Chondrocyte (in vitro differentiated cells): Measurements from ENCODE around the gene SGF29. TPM values are rescaled to one million over a fixed set of nuclear protein-coding genes. Genes with fewer than 3 reads are reported as not detected.
"Not testable (repeated sequence)": the region's sequence is repeated elsewhere in the genome, so short reads cannot be mapped to it uniquely, and the experiment has no call there.

Experiments
- DNase-seq: peaks from one replicate; pipeline ENCODE4 v3.0.0; 2021; ENCODE audit warnings: mixed read lengths, low spot score
- H3K27ac Mint-ChIP-seq: one replicate; pipeline ENCODE4 v1.8.0; 2021; ENCODE audit warnings: mild to moderate bottlenecking, moderate library complexity, mixed read lengths; ENCODE audit not compliant: unreplicated experiment
- H3K27me3 Mint-ChIP-seq: 2 replicates; pipeline ENCODE4 v1.8.0; 2021; ENCODE audit warnings: low read depth, mixed read lengths
- H3K36me3 Mint-ChIP-seq: 2 replicates; pipeline ENCODE4 v1.8.0; 2021; ENCODE audit warnings: low read depth, mixed read lengths
- H3K4me1 Mint-ChIP-seq: 2 replicates; pipeline ENCODE4 v1.8.0; 2021; ENCODE audit warnings: low read depth, mild to moderate bottlenecking, mixed read lengths
- H3K4me3 Mint-ChIP-seq: one replicate; pipeline ENCODE4 v1.8.0; 2021; ENCODE audit warnings: mild to moderate bottlenecking, moderate library complexity, mixed read lengths; ENCODE audit not compliant: unreplicated experiment
- H3K9me3 Mint-ChIP-seq: 2 replicates; pipeline ENCODE4 v1.8.0; 2021; ENCODE audit warnings: low read depth, mixed read lengths
- total RNA-seq: library from RNA; stranded (reverse); gene quantifications from 3 replicates; pipeline ENCODE4 v1.2.1, GENCODE V29; 2021
- TF ChIP-seq, protein P1 (sequence below): fragments of 200-600 bp; sonication (generic); IDR thresholded peaks from 2 replicates; pipeline ENCODE4 v1.5.0; 2021; ENCODE audit warnings: antibody characterized with exemption, mild to moderate bottlenecking, moderate library complexity

Gene SGF29
- total RNA-seq, 1 donor from 2014 or later: 17.1 TPM

DNA sequence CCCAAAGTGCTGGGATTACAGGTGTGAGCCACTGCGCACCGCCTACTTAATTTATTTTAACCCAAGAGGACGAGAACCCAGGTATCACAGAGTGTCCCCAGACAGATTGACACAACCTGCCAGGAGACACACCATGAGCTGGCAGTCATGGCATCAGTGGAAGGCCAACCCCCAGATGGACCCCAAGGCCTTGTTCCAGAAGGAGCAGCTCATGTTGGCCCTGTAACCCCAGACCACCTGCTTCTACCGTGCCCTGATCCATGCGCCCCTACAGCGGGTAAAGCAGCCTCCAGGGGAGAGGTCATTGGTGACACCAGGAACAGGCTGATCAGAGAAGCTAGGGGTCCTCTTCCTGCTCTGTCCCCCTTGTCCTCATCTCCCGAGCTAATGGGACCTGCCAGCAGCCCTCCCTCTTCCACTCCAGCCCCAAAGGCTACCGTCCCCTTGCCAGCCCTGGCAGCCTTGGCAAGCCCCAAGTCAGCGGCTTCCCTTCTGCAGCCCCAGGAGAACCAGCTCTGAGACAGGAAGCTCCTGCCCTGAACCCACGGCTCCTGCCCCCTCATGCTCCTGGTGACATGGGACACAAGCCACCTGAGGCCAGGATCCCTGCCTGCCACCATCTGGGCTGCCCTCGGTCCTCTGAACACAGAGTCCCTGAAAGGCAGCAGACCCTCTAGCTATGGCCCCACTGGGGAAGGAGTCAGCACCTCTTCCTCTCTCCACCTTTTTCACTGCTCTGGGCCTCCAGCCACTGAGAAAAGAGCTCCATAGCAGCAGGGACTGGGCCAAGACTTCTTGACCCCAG, 49.9 kb downstream of the SGF29 start:
- no peak overlapping the region for H3K27ac Mint-ChIP-seq
- H3K4me1 Mint-ChIP-seq: no peaks in the 10 kb centered on the region
- no peak overlapping the region for H3K4me3 Mint-ChIP-seq
- no peaks in the 10 kb centered on the region for H3K36me3 Mint-ChIP-seq
- H3K27me3 Mint-ChIP-seq: no peaks in the 10 kb centered on the region
- no peaks in the 10 kb centered on the region for H3K9me3 Mint-ChIP-seq
- TF ChIP-seq, protein P1, sequence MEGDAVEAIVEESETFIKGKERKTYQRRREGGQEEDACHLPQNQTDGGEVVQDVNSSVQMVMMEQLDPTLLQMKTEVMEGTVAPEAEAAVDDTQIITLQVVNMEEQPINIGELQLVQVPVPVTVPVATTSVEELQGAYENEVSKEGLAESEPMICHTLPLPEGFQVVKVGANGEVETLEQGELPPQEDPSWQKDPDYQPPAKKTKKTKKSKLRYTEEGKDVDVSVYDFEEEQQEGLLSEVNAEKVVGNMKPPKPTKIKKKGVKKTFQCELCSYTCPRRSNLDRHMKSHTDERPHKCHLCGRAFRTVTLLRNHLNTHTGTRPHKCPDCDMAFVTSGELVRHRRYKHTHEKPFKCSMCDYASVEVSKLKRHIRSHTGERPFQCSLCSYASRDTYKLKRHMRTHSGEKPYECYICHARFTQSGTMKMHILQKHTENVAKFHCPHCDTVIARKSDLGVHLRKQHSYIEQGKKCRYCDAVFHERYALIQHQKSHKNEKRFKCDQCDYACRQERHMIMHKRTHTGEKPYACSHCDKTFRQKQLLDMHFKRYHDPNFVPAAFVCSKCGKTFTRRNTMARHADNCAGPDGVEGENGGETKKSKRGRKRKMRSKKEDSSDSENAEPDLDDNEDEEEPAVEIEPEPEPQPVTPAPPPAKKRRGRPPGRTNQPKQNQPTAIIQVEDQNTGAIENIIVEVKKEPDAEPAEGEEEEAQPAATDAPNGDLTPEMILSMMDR: no peak
- peak; percentile 66 for DNase-seq

DNA sequence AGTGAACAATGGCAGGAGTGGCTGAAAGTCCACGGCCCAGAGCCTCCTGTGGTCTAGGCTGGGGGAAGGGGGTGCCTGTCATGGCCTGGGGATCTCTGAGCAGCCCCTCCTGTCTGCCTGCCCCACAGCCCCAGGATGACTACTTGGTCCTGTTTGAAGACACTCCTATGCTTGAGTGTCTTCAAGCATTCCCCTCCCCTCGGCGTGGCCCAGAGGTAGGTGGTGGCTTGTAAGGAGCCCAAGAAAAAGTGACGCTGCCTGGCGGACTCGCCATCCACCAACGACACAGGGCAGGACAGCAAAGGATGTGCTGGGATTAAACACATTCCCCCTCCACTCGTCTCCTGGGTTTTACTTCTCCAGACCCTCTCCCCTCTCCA, 50.5 kb downstream of the SGF29 start:
- peak; percentile 58 for DNase-seq
- Mint-ChIP-seq H3K4me1 (no peaks in the 10 kb centered on the region), H3K27ac (no peak overlapping the region), H3K9me3 (no peaks in the 10 kb centered on the region), H3K4me3 (no peak overlapping the region), H3K36me3 (no peaks in the 10 kb centered on the region), H3K27me3 (no peaks in the 10 kb centered on the region)
- TF ChIP-seq, protein P1: no peak

DNA sequence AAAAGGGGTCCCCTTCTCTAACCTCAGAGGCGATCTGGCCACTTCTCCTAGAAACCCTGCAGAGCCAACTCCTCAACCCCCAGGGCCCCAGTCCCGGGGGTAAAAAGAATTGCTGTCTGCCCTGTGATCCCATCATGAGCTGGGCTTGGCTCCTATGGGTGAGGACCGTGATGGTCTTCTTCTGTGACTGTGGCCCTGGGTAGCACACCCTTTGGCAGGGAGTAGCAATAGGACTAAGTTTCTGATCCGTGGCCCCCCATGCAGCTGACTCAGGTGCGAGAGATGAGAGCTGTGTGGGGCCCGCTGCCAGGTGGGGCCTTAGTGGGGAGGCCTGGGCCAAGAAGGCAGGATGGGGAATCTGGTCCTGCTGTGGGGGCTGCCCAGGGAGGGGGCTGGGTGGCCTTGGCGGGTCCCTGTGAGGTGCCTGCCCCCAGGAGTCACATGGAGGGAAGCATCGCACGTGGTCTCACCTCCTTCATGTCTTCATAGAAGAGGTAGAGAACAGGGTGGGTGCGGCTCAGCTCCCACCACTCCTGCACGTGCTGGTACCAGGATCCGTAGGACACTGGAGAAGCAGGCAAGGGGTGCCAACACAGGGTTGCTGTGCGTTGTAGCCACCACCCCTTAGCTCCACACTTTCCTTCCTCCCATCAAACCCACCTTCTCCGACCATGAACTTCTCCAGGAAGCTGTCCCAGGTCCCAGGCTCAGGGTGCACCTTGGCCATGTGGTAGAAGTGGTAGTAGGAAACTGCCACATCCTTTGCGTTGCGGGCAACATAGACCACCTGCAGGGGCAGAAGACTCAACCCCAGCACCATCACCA, 52.8 kb downstream of the SGF29 start:
- DNase-seq: peak; percentile 38
- TF ChIP-seq, protein P1: no peak
- Mint-ChIP-seq H3K27me3 (no peaks in the 10 kb centered on the region), H3K4me1 (peaks cover 7% of the 10 kb centered on the region), H3K9me3 (no peaks in the 10 kb centered on the region), H3K27ac (no peak overlapping the region), H3K4me3 (no peak overlapping the region), H3K36me3 (no peaks in the 10 kb centered on the region)

DNA sequence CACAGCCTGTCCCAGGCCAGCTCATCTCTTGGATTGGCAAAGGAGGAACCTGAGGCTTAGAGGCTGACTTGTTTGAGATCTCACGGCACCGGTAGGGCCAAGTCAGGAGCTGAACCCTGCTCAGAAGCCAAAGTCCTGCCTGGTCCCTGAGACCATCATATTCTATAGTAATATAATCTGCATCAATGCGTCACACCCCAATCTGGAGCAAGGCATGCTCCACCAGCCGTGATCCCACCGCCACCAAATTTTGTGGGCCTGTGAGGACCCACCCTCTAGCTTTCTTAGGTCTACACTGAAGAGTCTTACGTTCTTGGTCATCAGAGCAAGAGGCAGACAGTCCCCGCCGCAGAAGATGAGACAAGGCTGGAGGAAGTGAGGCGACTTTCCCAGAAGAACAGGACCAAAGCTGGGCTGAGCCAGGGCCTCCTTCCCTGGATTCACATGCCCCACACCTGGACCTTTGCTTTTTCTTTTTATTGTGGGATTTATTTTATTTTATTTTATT, 53.5 kb downstream of the SGF29 start:
- no peaks in the 10 kb centered on the region for H3K27me3 Mint-ChIP-seq
- no peak overlapping the region for H3K27ac Mint-ChIP-seq
- TF ChIP-seq, protein P1: no peak
- H3K4me1 Mint-ChIP-seq: peaks cover 7% of the 10 kb centered on the region
- H3K4me3 Mint-ChIP-seq: no peak overlapping the region
- no peaks in the 10 kb centered on the region for H3K36me3 Mint-ChIP-seq
- H3K9me3 Mint-ChIP-seq: no peaks in the 10 kb centered on the region
- peak; percentile 62 for DNase-seq

DNA sequence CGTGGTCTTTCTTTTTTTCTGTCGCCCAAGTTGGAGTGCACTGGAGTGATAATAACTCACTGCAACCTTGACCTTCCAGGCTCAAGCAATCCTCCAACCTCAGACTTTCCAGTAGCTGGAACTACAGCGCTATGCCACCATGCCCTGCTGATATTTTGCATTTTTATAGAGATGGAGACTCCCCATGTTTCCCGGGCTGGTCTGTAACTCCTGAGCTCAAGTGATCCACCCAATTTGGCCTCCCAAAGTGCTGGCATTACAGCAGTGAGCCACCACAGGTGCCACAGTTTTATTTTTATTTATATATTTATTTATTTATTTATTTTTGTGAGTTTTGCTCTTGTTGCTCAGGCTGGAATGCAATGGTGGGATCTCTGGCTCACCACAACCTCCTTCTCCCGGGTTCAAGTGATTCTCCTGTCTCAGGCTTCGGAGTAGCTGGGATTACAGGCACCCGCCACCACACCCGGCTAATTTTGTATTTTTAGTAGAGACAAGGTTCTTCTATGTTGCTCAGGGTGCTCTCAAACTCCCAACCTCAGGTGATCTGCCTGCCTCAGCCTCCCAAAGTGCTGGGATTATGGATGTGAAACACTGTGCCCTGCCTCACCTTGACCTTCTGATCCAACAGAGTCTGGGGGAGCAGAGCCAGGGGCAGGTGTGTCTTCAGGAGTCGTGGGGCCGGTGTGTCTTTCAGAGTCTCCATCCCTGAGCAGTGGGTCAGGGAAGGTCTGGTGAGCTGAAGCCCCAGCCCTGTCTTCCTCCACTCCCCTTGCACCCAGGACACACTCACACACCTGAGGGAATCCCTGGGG, 54.2 kb downstream of the SGF29 start:
- not testable (repeated sequence) for H3K9me3 Mint-ChIP-seq, H3K4me1 Mint-ChIP-seq, H3K36me3 Mint-ChIP-seq, H3K4me3 Mint-ChIP-seq, DNase-seq, H3K27me3 Mint-ChIP-seq, H3K27ac Mint-ChIP-seq

DNA sequence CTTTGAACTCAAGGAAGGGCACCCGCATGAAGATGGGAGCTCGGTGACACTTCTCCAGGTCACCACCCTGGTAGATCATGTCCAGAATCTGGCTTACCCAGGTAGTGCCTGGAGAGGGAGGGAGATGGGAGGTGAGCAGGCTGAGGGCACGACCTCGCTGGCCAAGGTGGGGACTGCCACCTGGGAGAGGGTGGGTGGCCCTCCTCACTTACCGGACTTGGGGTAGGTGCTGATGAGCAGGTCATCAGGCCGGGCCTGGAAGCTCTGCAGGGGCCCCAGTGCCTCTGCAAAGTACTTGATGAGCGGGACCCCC, 54.7 kb downstream of the SGF29 start:
- H3K4me3 Mint-ChIP-seq, H3K27me3 Mint-ChIP-seq, H3K27ac Mint-ChIP-seq, H3K9me3 Mint-ChIP-seq, H3K4me1 Mint-ChIP-seq, H3K36me3 Mint-ChIP-seq: not testable (repeated sequence)
- DNase-seq: peak; percentile 64

DNA sequence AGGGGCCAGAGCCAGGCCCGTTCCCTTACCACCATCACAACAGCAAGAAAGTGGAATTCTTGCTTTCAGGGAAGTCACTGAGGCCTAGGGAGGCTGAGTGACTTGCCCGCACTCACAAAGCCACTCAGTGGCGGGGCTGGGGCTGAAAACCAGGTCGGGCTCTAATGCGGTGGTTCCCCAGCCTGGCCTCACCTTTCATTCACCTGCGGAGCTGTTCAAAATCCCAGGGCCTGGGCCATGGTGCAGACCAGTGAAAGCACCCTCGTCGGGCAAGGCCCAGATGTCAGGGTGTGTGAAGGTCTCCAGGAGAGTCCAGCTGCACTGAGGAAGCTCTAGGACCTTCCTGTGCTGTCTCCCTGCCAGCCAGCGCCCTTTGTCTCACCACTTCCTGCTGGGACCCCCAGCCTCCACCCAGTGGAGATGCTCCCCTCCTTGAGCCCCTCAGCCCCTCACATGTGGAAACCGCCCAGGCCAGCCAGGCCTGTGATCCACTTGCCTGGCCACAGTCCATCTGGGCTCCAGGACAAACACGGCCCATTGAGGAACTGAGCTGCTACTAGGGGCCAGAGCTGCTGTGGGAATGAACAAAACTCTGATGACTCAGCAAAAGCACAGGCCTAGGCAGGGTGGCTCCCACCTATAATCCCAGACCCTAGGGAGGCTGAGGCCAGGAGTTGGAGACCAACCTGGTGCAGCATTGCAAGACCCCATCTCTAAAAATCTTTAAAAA, 55.3 kb downstream of the SGF29 start:
- H3K36me3 Mint-ChIP-seq, H3K27ac Mint-ChIP-seq, H3K27me3 Mint-ChIP-seq, H3K4me3 Mint-ChIP-seq, H3K9me3 Mint-ChIP-seq, H3K4me1 Mint-ChIP-seq: not testable (repeated sequence)
- DNase-seq: peak; percentile 59
